A549 (cell line): ENCODE results near the gene CHST15.

ENCODE experiments used
- CTCF ChIP-seq: fragments of >200 bp; sonication (Bioruptor Twin); formaldehyde crosslinking; IDR thresholded peaks from 3 replicates; pipeline ENCODE4 v1.5.1; 2016
- MAX ChIP-seq: IDR thresholded peaks from 2 replicates; pipeline ENCODE4 v1.6.1; 2012

- no peak for TF ChIP-seq MAX
- no peak for TF ChIP-seq CTCF
Measured at GRCh38 chr10:123999261-123999660, 94.1 kb downstream of the CHST15 start.
